ENCODE measurements around the gene ALG14. TPM values are rescaled to one million over a fixed set of nuclear protein-coding genes. Genes with fewer than 3 reads are reported as not detected.

ALG14 gene
- polyA plus RNA-seq, 1 donor from 2014 or later, result 2.6 TPM

DNA sequence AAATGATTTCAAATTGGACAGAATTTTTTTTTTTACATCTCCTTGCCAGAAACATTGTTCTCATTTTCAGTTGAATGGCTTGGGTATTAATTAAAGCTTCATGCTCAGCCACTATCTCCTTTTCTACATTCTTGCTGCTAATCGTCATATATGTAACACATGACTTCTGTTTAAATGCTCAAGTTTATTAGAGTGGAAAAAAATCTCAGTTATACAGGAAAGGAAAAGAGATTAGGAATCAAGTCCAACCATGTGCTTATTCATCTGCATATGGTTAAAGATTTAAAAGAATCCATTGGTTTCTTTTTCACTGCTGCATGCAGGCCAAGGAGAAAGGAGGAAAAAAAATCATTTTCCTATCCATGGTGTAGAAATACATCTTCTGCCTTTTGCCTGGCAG is 98.5 kb downstream of the ALG14 start:
- Histone ChIP-seq H3K9me3 (ENCODE audit: low read length) (no peaks in the 10 kb centered on the region), H4K20me1 (ENCODE audit: insufficient read depth) (no peaks in the 10 kb centered on the region), H3K36me3 (ENCODE audit: insufficient read depth, low read length) (no peaks in the 10 kb centered on the region), H3F3A (ENCODE audit: insufficient read depth, low read length, poor library complexity, severe bottlenecking) (no peaks in the 10 kb centered on the region), H2AFZ (ENCODE audit: low read depth, low read length) (no peak overlapping the region), H3K79me2 (replicated peaks; ENCODE audit: insufficient read depth, low read length) (no peaks in the 10 kb centered on the region), H3K9me2 (ENCODE audit: insufficient read depth, low read length) (no peaks in the 10 kb centered on the region), H3K4me3 (ENCODE audit: low read length) (no peak overlapping the region), H3K4me2 (ENCODE audit: low read length) (no peak overlapping the region), H3K27me3 (ENCODE audit: insufficient read depth, low read depth, low read length) (no peaks in the 10 kb centered on the region), H3K27ac (ENCODE audit: low read length) (no peak overlapping the region), H3K9ac (ENCODE audit: low read length) (no peak overlapping the region)
- TF ChIP-seq SMC3 (conservative IDR thresholded peaks at IDR 0.05; ENCODE audit: poor library complexity), result no peak
- no peak for TF ChIP-seq EP300 (conservative IDR thresholded peaks at IDR 0.05; ENCODE audit: poor library complexity, severe bottlenecking)
- no peak for TF ChIP-seq EZH2 (IDR thresholded peaks at IDR 0.05; ENCODE audit: borderline replicate concordance, insufficient read depth, low read length, poor library complexity, severe bottlenecking)
- no peak for TF ChIP-seq TAF1 (IDR thresholded peaks at IDR 0.05; ENCODE audit: low read depth)
- no peak for TF ChIP-seq MXI1 (conservative IDR thresholded peaks at IDR 0.05; ENCODE audit: poor library complexity, severe bottlenecking)
- TF ChIP-seq, protein P1, sequence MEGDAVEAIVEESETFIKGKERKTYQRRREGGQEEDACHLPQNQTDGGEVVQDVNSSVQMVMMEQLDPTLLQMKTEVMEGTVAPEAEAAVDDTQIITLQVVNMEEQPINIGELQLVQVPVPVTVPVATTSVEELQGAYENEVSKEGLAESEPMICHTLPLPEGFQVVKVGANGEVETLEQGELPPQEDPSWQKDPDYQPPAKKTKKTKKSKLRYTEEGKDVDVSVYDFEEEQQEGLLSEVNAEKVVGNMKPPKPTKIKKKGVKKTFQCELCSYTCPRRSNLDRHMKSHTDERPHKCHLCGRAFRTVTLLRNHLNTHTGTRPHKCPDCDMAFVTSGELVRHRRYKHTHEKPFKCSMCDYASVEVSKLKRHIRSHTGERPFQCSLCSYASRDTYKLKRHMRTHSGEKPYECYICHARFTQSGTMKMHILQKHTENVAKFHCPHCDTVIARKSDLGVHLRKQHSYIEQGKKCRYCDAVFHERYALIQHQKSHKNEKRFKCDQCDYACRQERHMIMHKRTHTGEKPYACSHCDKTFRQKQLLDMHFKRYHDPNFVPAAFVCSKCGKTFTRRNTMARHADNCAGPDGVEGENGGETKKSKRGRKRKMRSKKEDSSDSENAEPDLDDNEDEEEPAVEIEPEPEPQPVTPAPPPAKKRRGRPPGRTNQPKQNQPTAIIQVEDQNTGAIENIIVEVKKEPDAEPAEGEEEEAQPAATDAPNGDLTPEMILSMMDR (IDR thresholded peaks at IDR 0.05; ENCODE audit: poor library complexity, severe bottlenecking), result no peak
- TF ChIP-seq POLR2AphosphoS5 (IDR thresholded peaks at IDR 0.05), result no peak
- TF ChIP-seq, protein P2, sequence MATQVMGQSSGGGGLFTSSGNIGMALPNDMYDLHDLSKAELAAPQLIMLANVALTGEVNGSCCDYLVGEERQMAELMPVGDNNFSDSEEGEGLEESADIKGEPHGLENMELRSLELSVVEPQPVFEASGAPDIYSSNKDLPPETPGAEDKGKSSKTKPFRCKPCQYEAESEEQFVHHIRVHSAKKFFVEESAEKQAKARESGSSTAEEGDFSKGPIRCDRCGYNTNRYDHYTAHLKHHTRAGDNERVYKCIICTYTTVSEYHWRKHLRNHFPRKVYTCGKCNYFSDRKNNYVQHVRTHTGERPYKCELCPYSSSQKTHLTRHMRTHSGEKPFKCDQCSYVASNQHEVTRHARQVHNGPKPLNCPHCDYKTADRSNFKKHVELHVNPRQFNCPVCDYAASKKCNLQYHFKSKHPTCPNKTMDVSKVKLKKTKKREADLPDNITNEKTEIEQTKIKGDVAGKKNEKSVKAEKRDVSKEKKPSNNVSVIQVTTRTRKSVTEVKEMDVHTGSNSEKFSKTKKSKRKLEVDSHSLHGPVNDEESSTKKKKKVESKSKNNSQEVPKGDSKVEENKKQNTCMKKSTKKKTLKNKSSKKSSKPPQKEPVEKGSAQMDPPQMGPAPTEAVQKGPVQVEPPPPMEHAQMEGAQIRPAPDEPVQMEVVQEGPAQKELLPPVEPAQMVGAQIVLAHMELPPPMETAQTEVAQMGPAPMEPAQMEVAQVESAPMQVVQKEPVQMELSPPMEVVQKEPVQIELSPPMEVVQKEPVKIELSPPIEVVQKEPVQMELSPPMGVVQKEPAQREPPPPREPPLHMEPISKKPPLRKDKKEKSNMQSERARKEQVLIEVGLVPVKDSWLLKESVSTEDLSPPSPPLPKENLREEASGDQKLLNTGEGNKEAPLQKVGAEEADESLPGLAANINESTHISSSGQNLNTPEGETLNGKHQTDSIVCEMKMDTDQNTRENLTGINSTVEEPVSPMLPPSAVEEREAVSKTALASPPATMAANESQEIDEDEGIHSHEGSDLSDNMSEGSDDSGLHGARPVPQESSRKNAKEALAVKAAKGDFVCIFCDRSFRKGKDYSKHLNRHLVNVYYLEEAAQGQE (IDR thresholded peaks at IDR 0.05; ENCODE audit: borderline replicate concordance), result no peak
- TF ChIP-seq RAD21 (conservative IDR thresholded peaks at IDR 0.05), result no peak

DNA sequence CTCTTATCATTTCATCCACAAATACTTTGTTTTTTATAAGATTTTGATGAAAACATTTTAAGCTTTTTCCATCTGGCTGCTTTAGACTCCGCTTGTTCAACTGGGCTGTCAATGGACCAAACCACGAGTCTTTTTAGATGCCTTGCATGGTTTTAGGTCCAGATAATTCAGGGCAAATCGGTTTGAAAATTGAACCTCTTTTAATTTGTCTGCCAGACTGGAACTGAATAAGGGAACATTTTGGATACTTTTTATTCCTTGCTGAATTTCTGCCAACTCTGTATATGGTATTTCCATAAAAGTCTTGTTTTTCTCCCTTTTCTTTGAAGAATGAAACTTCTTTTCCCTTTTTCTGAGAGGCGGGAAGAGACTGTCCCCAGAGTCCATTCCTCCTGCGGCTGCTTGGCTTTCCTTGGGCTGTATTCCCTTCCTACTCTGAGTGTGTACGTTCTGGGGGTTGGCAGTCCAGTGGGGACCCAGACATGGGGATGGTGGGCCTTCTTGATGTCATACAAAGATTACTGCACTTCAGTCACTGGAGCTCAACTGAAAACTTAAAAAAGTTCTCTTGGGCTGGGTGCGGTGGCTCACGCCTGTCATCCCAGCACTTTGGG is 99.3 kb downstream of the ALG14 start:
- H3K79me2 ChIP-seq (replicated peaks; ENCODE audit: insufficient read depth, low read length), result no peaks in the 10 kb centered on the region

More for the DNA sequence above, 99.3 kb downstream of the ALG14 start:
- Histone ChIP-seq H3K9me2 (ENCODE audit: insufficient read depth, low read length) (no peaks in the 10 kb centered on the region), H2AFZ (ENCODE audit: low read depth, low read length) (no peak overlapping the region), H3K4me3 (ENCODE audit: low read length) (no peak overlapping the region), H3K9ac (ENCODE audit: low read length) (no peak overlapping the region), H3K9me3 (ENCODE audit: low read length) (no peaks in the 10 kb centered on the region), H4K20me1 (ENCODE audit: insufficient read depth) (no peaks in the 10 kb centered on the region), H3K27ac (ENCODE audit: low read length) (no peak overlapping the region), H3K36me3 (ENCODE audit: insufficient read depth, low read length) (no peaks in the 10 kb centered on the region), H3K27me3 (ENCODE audit: insufficient read depth, low read depth, low read length) (no peaks in the 10 kb centered on the region), H3K4me2 (ENCODE audit: low read length) (no peak overlapping the region), H3F3A (ENCODE audit: insufficient read depth, low read length, poor library complexity, severe bottlenecking) (no peaks in the 10 kb centered on the region)
- TF ChIP-seq EZH2 (IDR thresholded peaks at IDR 0.05; ENCODE audit: borderline replicate concordance, insufficient read depth, low read length, poor library complexity, severe bottlenecking) (no peak), RAD21 (conservative IDR thresholded peaks at IDR 0.05) (no peak), MXI1 (conservative IDR thresholded peaks at IDR 0.05; ENCODE audit: poor library complexity, severe bottlenecking) (no peak), SMC3 (conservative IDR thresholded peaks at IDR 0.05; ENCODE audit: poor library complexity) (no peak), EP300 (conservative IDR thresholded peaks at IDR 0.05; ENCODE audit: poor library complexity, severe bottlenecking) (no peak)
- TF ChIP-seq, protein P1 (IDR thresholded peaks at IDR 0.05; ENCODE audit: poor library complexity, severe bottlenecking), result no peak
- TF ChIP-seq, protein P2 (IDR thresholded peaks at IDR 0.05; ENCODE audit: borderline replicate concordance), result no peak

Measured in neural cell (in vitro differentiated cells).